C4-2B (cell line): ENCODE results near the gene TET1.

Experiments
- H3K27ac ChIP-seq: fragments of 450-650 bp; 2 replicates; pipeline ENCODE4 v1.5.1; 2017
- ZFX ChIP-seq: fragments of 450-650 bp; IDR thresholded peaks from 2 replicates; pipeline ENCODE4 v1.6.1; 2017
- TF ChIP-seq, protein P1 (sequence below): fragments of 450-650 bp; conservative IDR thresholded peaks from 2 replicates; pipeline ENCODE4 v1.5.1; 2017; ENCODE audit warnings: mild to moderate bottlenecking

Gene TET1

GRCh38 chr10:68647672-68648341 lies 87.7 kb downstream of the TET1 start:
- TF ChIP-seq, protein P1, sequence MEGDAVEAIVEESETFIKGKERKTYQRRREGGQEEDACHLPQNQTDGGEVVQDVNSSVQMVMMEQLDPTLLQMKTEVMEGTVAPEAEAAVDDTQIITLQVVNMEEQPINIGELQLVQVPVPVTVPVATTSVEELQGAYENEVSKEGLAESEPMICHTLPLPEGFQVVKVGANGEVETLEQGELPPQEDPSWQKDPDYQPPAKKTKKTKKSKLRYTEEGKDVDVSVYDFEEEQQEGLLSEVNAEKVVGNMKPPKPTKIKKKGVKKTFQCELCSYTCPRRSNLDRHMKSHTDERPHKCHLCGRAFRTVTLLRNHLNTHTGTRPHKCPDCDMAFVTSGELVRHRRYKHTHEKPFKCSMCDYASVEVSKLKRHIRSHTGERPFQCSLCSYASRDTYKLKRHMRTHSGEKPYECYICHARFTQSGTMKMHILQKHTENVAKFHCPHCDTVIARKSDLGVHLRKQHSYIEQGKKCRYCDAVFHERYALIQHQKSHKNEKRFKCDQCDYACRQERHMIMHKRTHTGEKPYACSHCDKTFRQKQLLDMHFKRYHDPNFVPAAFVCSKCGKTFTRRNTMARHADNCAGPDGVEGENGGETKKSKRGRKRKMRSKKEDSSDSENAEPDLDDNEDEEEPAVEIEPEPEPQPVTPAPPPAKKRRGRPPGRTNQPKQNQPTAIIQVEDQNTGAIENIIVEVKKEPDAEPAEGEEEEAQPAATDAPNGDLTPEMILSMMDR, result no peak
- TF ChIP-seq ZFX, result no peak
- H3K27ac ChIP-seq, result no peak overlapping the region

DNA sequence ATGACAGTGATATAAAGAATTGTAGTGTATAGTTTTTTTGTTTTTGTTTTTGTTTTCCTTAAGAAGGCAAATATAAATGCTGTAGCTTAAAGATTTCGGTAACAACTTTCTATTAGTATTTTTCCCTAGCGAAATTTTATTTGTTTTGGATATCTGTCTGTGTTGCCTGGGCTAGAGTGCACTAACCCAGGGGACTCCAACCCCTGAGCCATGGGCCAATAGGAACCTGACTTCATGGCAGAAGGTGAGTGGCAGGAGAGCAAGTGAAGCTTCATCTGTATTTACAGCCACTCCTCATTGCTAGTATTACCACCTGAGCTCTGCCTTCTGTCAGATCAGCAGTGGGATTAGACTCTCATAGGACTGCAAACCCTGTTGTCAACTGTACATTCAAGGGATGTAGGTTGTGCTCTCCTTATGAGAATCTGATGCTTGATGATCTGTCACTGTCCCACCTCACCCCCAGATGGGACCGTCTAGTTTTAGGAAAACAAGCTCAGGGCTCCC lies 95.5 kb downstream of the TET1 start:
- no peak overlapping the region for H3K27ac ChIP-seq
- TF ChIP-seq, protein P1, result no peak
- TF ChIP-seq ZFX, result no peak

DNA sequence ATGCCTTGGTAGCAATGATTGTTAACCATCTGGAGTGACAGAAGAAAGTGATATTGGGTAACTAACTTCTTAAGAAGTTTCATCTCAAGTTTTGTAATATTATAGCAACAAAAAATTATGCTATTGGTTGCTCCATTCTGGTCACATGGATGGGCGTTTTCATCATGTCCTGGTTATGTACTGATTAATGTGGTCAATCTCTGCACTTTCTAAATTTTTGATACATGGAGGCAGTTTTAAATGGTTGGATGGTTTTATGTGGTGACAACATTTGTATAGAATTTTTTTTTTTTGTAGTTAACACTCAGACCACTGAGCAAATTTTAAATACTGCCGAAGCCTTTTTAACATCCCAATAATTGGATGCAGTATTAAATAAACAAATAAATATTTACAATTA lies 105.7 kb downstream of the TET1 start:
- no peak for TF ChIP-seq ZFX
- TF ChIP-seq, protein P1, result no peak
- H3K27ac ChIP-seq, result no peak overlapping the region

GRCh38 chr10:68666280-68666760 lies 106.2 kb downstream of the TET1 start:
- TF ChIP-seq, protein P1, result no peak
- TF ChIP-seq ZFX, result no peak
- H3K27ac ChIP-seq, result no peak overlapping the region

DNA sequence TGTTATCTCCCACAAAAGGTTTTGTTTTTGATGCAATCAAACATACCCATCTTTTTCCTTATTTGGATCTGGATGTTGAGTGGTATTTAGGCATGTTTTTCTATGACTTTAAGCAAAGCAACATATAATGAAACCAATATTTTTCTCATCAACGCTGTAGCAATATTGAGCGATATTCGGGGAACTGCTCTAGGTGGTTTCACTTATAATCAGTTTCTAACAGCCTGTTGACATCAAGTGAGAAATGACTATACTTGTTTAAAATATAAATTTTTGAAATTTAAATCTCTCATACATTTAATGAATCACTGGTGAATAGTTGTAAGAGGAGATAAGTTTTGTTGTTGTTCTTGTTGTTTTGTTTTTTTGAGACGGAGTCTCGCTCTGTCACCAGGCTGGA lies 108.1 kb downstream of the TET1 start:
- no peak for TF ChIP-seq ZFX
- TF ChIP-seq, protein P1, result no peak
- no peak overlapping the region for H3K27ac ChIP-seq

DNA sequence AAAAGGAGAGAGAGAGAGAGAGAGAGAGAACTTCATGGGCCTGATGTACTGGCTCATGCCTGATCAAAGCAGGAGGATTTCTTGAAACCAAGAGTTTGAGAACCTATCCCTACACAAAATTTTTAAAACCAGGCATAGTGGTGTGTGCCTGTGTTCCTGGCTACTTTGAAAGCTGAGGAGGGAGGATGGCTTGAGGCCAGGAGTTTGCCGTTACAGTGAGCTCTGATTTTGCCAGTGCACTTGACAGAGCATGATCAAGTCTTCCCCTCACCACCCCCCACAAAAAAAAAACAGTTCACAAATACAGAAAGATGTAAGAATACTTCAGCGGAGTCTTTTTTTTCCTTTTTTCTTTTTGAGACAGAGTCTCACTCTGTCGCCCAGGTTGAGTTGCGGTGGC lies 108.8 kb downstream of the TET1 start:
- TF ChIP-seq, protein P1, result no peak
- no peak for TF ChIP-seq ZFX
- no peak overlapping the region for H3K27ac ChIP-seq

DNA sequence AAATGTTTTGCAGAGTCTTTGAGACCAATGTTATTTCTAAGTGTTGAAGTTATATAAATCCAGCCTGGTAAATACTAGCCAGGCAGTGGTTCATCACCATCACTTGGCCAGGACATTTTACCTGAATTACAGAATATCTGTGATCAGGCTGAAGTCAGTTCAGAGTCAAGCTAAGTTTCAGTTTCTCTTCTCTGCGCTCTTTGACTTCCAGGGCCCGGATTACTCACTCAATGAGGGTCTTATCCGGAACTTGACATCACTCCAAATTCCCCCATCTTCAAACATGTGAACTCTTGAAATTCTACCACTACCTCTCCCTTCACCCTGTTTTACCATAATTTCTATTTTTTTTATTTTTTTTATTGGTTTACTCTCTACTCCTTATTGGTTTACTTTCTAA lies 124.3 kb downstream of the TET1 start:
- H3K27ac ChIP-seq, result no peak overlapping the region
- TF ChIP-seq ZFX, result no peak
- TF ChIP-seq, protein P1, result no peak
